ENCODE results near the gene TBCK. TPM values are rescaled to one million over a fixed set of nuclear protein-coding genes. Genes with fewer than 3 reads are reported as not detected.

TBCK gene
- total RNA-seq, 2 experiments from 2014 or later, result 23.5 to 29.0 TPM

- no peaks in the 10 kb centered on the region for H3K4me1 ChIP-seq (ENCODE audit: insufficient read depth, low read length)
- intact Hi-C loops (cut with DNase I, micrococcal nuclease), result no loop called here
- no peaks in the 10 kb centered on the region for H3K4me1 Mint-ChIP-seq (ENCODE audit: low read depth)
- H3K36me3 Mint-ChIP-seq (ENCODE audit: low read depth), result peaks cover 35% of the 10 kb centered on the region
- ATAC-seq (ENCODE audit: poor library complexity) (no peak), DNase-seq (no peak)
- no peak overlapping the region for H3K27ac ChIP-seq (ENCODE audit: low read depth in 1 of 2, low read length in 2 of 2)
- no peaks in the 10 kb centered on the region for H3K27me3 Mint-ChIP-seq
- TF ChIP-seq CTCF (IDR thresholded peaks at IDR 0.05), result no peak
- no peaks in the 10 kb centered on the region for H3K9me3 ChIP-seq (ENCODE audit: control insufficient read depth in 1 of 2, insufficient read depth in 1 of 2, low read length in 2 of 2)
- H3K4me3 Mint-ChIP-seq, result no peak overlapping the region
- H3K4me3 ChIP-seq (ENCODE audit: low read length), result no peak overlapping the region
- ChIA-PET CTCF (no interaction called here), POLR2A (no interaction called here)
- H3K9me3 Mint-ChIP-seq, result no peaks in the 10 kb centered on the region
- no peaks in the 10 kb centered on the region for H3K36me3 ChIP-seq (ENCODE audit: insufficient read depth, low read length)
- H3K27ac Mint-ChIP-seq, result no peak overlapping the region
- no peaks in the 10 kb centered on the region for H3K27me3 ChIP-seq (ENCODE audit: control insufficient read depth in 1 of 2, insufficient read depth in 2 of 2, low read length in 2 of 2)
Measured at GRCh38 chr4:106140601-106141000, 175.4 kb downstream of the TBCK start.

- Histone ChIP-seq H3K27me3 (ENCODE audit: control insufficient read depth in 1 of 2, insufficient read depth in 2 of 2, low read length in 2 of 2) (no peaks in the 10 kb centered on the region), H3K36me3 (ENCODE audit: insufficient read depth, low read length) (peaks cover 4% of the 10 kb centered on the region), H3K4me3 (ENCODE audit: low read length) (no peak overlapping the region), H3K4me1 (ENCODE audit: insufficient read depth, low read length) (no peaks in the 10 kb centered on the region), H3K27ac (ENCODE audit: low read depth in 1 of 2, low read length in 2 of 2) (no peak overlapping the region), H3K9me3 (ENCODE audit: control insufficient read depth in 1 of 2, insufficient read depth in 1 of 2, low read length in 2 of 2) (peaks cover 11 to 15% of the 10 kb centered on the region in 2 experiments)
- Mint-ChIP-seq H3K36me3 (ENCODE audit: low read depth) (peaks cover 38% of the 10 kb centered on the region), H3K4me1 (ENCODE audit: low read depth) (no peaks in the 10 kb centered on the region), H3K9me3 (peaks cover 4% of the 10 kb centered on the region), H3K4me3 (no peak overlapping the region), H3K27me3 (no peaks in the 10 kb centered on the region), H3K27ac (no peak overlapping the region)
- DNase-seq (no peak), ATAC-seq (ENCODE audit: poor library complexity) (no peak)
- no peak for TF ChIP-seq CTCF (IDR thresholded peaks at IDR 0.05)
- CTCF ChIA-PET, result no interaction called here
- intact Hi-C loops (cut with DNase I, micrococcal nuclease), result no loop called here
- POLR2A ChIA-PET, result no interaction called here
Measured at GRCh38 chr4:106136777-106137331, 179.2 kb downstream of the TBCK start.

GRCh38 chr4:106132045-106132444 lies 184.0 kb downstream of the TBCK start:
- Mint-ChIP-seq H3K36me3 (ENCODE audit: low read depth) (peaks cover 68% of the 10 kb centered on the region), H3K4me3 (no peak overlapping the region)
- intact Hi-C loops (cut with DNase I, micrococcal nuclease), result no loop called here

More at GRCh38 chr4:106132045-106132444, 184.0 kb downstream of the TBCK start:
- Histone ChIP-seq H3K27ac (ENCODE audit: low read depth in 1 of 2, low read length in 2 of 2) (no peak overlapping the region), H3K9me3 (ENCODE audit: control insufficient read depth in 1 of 2, insufficient read depth in 1 of 2, low read length in 2 of 2) (peaks cover 16% of the 10 kb centered on the region in 2 experiments), H3K4me3 (ENCODE audit: low read length) (no peak overlapping the region), H3K36me3 (ENCODE audit: insufficient read depth, low read length) (peaks cover 4% of the 10 kb centered on the region), H3K27me3 (ENCODE audit: control insufficient read depth in 1 of 2, insufficient read depth in 2 of 2, low read length in 2 of 2) (no peaks in the 10 kb centered on the region), H3K4me1 (ENCODE audit: insufficient read depth, low read length) (no peaks in the 10 kb centered on the region)
- no peak for ATAC-seq (ENCODE audit: poor library complexity)
- peaks cover 7% of the 10 kb centered on the region for H3K9me3 Mint-ChIP-seq
- no peaks in the 10 kb centered on the region for H3K27me3 Mint-ChIP-seq
- no peak overlapping the region for H3K27ac Mint-ChIP-seq
- POLR2A ChIA-PET, result no interaction called here
- CTCF ChIA-PET, result no interaction called here
- DNase-seq, result no peak
- H3K4me1 Mint-ChIP-seq (ENCODE audit: low read depth), result no peaks in the 10 kb centered on the region
- TF ChIP-seq CTCF (IDR thresholded peaks at IDR 0.05), result no peak

Measured in CD4-positive, alpha-beta T cell (primary cell).